Spleen (tissue), 11 donors: Measurements from ENCODE around the gene RAD1. TPM values are rescaled to one million over a fixed set of nuclear protein-coding genes. Genes with fewer than 3 reads are reported as not detected.
A peak's percentile ranks its signal among the peaks of the same experiment; 100 is the strongest.

Source experiments
- DNase-seq: peaks from one replicate; pipeline ENCODE4 v3.0.0-alpha.2; 2020
- H3K27ac ChIP-seq, 8 donors: fragments of 200-600 bp; sonication (generic) in 7 of 8; 1 replicate in 4 of 8; 2 replicates in 4 of 8; pipeline versions ENCODE4 v1.5.0 to v1.8.0; 2016 to 2021; ENCODE audit warnings: inconsistent platforms in 4 of 8, mild to moderate bottlenecking in 4 of 8, moderate library complexity in 1 of 8
- H3K27me3 ChIP-seq, 7 donors: fragments of 200-600 bp; sonication (generic) in 6 of 7; replicated peaks in 1 of 7; 1 replicate in 4 of 7; 2 replicates in 3 of 7; pipeline versions ENCODE4 v1.5.0 to v1.8.0; 2016 to 2021; ENCODE audit warnings: inconsistent platforms in 3 of 7, mild to moderate bottlenecking in 1 of 7
- H3K36me3 ChIP-seq, 6 donors: fragments of 200-600 bp; sonication (generic) in 5 of 6; 1 replicate in 4 of 6; 2 replicates in 2 of 6; pipeline versions ENCODE4 v1.5.0 to v1.8.0; 2016 to 2021; ENCODE audit warnings: inconsistent platforms in 2 of 6
- H3K4me1 ChIP-seq, 6 donors: fragments of 200-600 bp; sonication (generic) in 5 of 6; 1 replicate in 3 of 6; 2 replicates in 3 of 6; pipeline versions ENCODE4 v1.5.0 to v1.8.0; 2016 to 2021; ENCODE audit warnings: inconsistent platforms in 3 of 6
- H3K4me3 ChIP-seq, 8 donors: fragments of 200-600 bp; sonication (generic) in 7 of 8; 1 replicate in 4 of 8; 2 replicates in 4 of 8; pipeline versions ENCODE4 v1.5.0 to v1.8.0; 2016 to 2021; ENCODE audit warnings: inconsistent platforms in 4 of 8, mild to moderate bottlenecking in 4 of 8, moderate library complexity in 2 of 8
- H3K9me3 ChIP-seq, 8 donors: fragments of 200-600 bp; sonication (generic) in 7 of 8; 1 replicate in 4 of 8; 2 replicates in 4 of 8; pipeline versions ENCODE4 v1.5.0 to v1.8.0; 2016 to 2021; ENCODE audit warnings: inconsistent platforms in 4 of 8
- POLR2A ChIP-seq, 3 donors: fragments of 450-650 bp; IDR thresholded peaks; one replicate each; pipeline ENCODE4 v1.5.1; 2017; ENCODE audit warnings: antibody characterized with exemption in 3 of 3, mild to moderate bottlenecking in 1 of 3
- POLR2AphosphoS5 ChIP-seq, 3 donors: sonication (generic); formaldehyde crosslinking; IDR thresholded peaks; one replicate each; pipeline ENCODE4 v1.5.1; 2017; ENCODE audit warnings: antibody characterized with exemption in 3 of 3
- WGBS, 5 donors: extraction: QIAGEN DNeasy Blood & Tissue Kit in 3 of 5; methylation state at CpG; one replicate each; pipeline versions ENCODE4 v1.1.5 to v1.1.7; 2013 to 2018; 5-methylcytosine and 5-hydroxymethylcytosine counted together
- intact Hi-C: fragments of 100-400 bp; cut with DNase I; formaldehyde crosslinking; loops from one replicate; pipeline ENCODE4 v1.15.0; 2023; ENCODE audit warnings: low total_unique reads
- polyA plus RNA-seq, 3 donors: library from polyadenylated mRNA; stranded (reverse); fragments of 200-250 nt; gene quantifications; one replicate each; pipeline ENCODE4 v1.2.1, GENCODE V29; 2013
- total RNA-seq, 7 donors: library from RNA; depleted of rRNA in 3 of 7; stranded (reverse); fragments of >200 nt in 3 of 7; fragmentation: NEBNext Ultra II Directional in 4 of 7; extraction: Animal tissue kit (Norgen Biotek cat#: 25700) in 4 of 7; gene quantifications; one replicate each; pipeline versions ENCODE4 v1.1.0 to v1.2.1, GENCODE V29; 2016 to 2021
- TF ChIP-seq, protein P1 (sequence below), 11 experiments: fragments of 200-600 bp in 7 of 11; fragments of 450-650 bp in 4 of 11; sonication (generic) in 4 of 11; IDR thresholded peaks in 8 of 11; conservative IDR thresholded peaks in 3 of 11; 1 replicate in 7 of 11; 2 replicates in 4 of 11; pipeline versions ENCODE4 v1.4.0 to v1.8.0; 2016 to 2021; ENCODE audit warnings: antibody characterized with exemption in 11 of 11, inconsistent platforms in 4 of 11, mild to moderate bottlenecking in 1 of 11
- donor health status: healthy with polysubstance abuse.
- donor health status: DM: no; HTN: no; CAD: no; lungs with moderate emphysema.
- donor health status: DM: no; HTN: no; CAD: no.
- donor health status: Bipolar disorder and iron deficiency.
- donor health status: healthy.
- donor health status: DM: no; HTN: no; CAD: no.
- donor health status: DM: yes; HTN: yes; CAD: no.

RAD1 gene
- total and polyA plus RNA-seq, 10 donors = 7.8 to 19.3 (median 13.8) TPM

- peaks cover 10 to 45% (median 32%) of the 10 kb centered on the region in 6 donors for H3K4me1 ChIP-seq
- whole genome bisulfite sequencing, 5 donors = 86 to 92% (median 89%) methylated on average over 2 of the region's 2 CpGs
- no peaks in the 10 kb centered on the region for H3K9me3 ChIP-seq
- intact Hi-C loops = no loop called here
- DNase-seq = no peak
- TF ChIP-seq POLR2AphosphoS5 (IDR thresholded peaks at IDR 0.05) (no peak), POLR2A (IDR thresholded peaks at IDR 0.05) (no peak)
- TF ChIP-seq, protein P1, sequence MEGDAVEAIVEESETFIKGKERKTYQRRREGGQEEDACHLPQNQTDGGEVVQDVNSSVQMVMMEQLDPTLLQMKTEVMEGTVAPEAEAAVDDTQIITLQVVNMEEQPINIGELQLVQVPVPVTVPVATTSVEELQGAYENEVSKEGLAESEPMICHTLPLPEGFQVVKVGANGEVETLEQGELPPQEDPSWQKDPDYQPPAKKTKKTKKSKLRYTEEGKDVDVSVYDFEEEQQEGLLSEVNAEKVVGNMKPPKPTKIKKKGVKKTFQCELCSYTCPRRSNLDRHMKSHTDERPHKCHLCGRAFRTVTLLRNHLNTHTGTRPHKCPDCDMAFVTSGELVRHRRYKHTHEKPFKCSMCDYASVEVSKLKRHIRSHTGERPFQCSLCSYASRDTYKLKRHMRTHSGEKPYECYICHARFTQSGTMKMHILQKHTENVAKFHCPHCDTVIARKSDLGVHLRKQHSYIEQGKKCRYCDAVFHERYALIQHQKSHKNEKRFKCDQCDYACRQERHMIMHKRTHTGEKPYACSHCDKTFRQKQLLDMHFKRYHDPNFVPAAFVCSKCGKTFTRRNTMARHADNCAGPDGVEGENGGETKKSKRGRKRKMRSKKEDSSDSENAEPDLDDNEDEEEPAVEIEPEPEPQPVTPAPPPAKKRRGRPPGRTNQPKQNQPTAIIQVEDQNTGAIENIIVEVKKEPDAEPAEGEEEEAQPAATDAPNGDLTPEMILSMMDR (IDR thresholded peaks at IDR 0.05 in 8 of 11, conservative IDR thresholded peaks at IDR 0.05 in 3 of 11) = no peak
- no peak overlapping the region for H3K27ac ChIP-seq
- no peak overlapping the region for H3K4me3 ChIP-seq
- peaks cover 0 to 46% (median 24%) of the 10 kb centered on the region in 6 donors for H3K36me3 ChIP-seq
- H3K27me3 ChIP-seq = no peaks in the 10 kb centered on the region
These were observed 17.6 kb upstream of the RAD1 start for GRCh38 chr5:34932947-34933346.

DNA sequence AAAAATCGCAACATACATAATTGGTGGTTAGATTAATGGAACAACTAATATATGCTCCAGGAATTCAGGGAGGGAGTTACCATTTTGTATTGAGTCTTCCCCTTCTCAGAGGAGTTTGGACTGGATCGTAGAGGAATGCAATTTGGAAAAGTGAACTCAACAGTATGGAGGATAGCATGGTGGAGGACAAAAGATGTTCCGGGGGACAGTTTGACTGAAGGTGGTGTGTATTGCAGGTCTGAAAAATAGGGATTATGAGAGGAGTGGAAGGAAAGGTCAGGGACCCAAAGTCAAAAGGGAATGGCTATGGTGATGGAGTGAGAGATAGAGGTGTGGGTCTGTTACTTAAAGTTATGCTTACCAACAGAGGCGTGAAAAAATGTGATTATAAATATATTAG lies 15.6 kb upstream of the RAD1 start:
- Histone ChIP-seq H3K36me3 (peaks cover 0 to 39% (median 13%) of the 10 kb centered on the region in 6 donors), H3K4me1 (peaks cover 10 to 46% (median 32%) of the 10 kb centered on the region in 6 donors), H3K27ac (peak overlapping the region in 2 of 8 donors; percentile 96 to 97), H3K27me3 (no peaks in the 10 kb centered on the region), H3K9me3 (no peaks in the 10 kb centered on the region), H3K4me3 (peak overlapping the region in 6 of 8 donors; percentile 74 to 97 (median 90))
- 75 to 90% (median 88%) methylated on average over 4 of the region's 4 CpGs for WGBS, 5 donors
- no peak for DNase-seq
- intact Hi-C loops = no loop called here
- TF ChIP-seq POLR2A (IDR thresholded peaks at IDR 0.05) (no peak), POLR2AphosphoS5 (IDR thresholded peaks at IDR 0.05) (no peak)
- TF ChIP-seq, protein P1 (IDR thresholded peaks at IDR 0.05 in 8 of 11, conservative IDR thresholded peaks at IDR 0.05 in 3 of 11) = no peak

DNA sequence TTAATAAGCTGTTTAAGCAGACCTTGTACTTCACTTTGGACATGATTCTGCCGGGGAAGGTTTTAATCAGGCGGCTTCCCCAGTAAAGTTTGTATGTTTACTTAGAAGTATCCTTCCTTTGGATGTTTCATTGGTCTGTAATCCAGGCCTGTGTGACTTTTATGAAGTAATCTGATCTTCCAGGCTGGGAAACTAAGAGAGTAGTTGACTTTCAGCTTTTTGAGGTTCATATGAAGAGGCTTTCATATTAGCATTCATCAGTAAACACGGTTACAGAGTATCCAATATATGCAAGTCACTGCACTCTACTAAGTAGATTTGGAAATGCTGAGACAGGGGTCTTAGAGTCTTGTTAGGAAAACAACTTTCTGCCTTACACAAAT lies 15.1 kb upstream of the RAD1 start:
- H3K4me1 ChIP-seq = peaks cover 10 to 46% (median 32%) of the 10 kb centered on the region in 6 donors
- H3K27ac ChIP-seq = peak overlapping the region; percentile 79 to 98 (median 95)
- intact Hi-C loops = no loop called here
- no peak for DNase-seq
- H3K4me3 ChIP-seq = peak overlapping the region; percentile 68 to 97 (median 89)
- peaks cover 0 to 39% (median 13%) of the 10 kb centered on the region in 6 donors for H3K36me3 ChIP-seq
- H3K9me3 ChIP-seq = no peaks in the 10 kb centered on the region
- no peaks in the 10 kb centered on the region for H3K27me3 ChIP-seq
- TF ChIP-seq, protein P1 (IDR thresholded peaks at IDR 0.05 in 8 of 11, conservative IDR thresholded peaks at IDR 0.05 in 3 of 11) = no peak
- no peak for TF ChIP-seq POLR2A (IDR thresholded peaks at IDR 0.05)
- TF ChIP-seq POLR2AphosphoS5 (IDR thresholded peaks at IDR 0.05) = no peak
- 1 to 2% (median 1%) methylated on average over 3 of the region's 3 CpGs for WGBS, 5 donors

- intact Hi-C loops = no loop called here
- H3K36me3 ChIP-seq = peaks cover 0 to 41% (median 19%) of the 10 kb centered on the region in 6 donors
- 0 to 1% (median 1%) methylated on average over 35 to 70 of the region's 70 CpGs for WGBS, 5 donors
These were observed 14.6 kb upstream of the RAD1 start for GRCh38 chr5:34929720-34930461.

More at GRCh38 chr5:34929720-34930461, 14.6 kb upstream of the RAD1 start:
- Histone ChIP-seq H3K9me3 (no peaks in the 10 kb centered on the region), H3K4me3 (peak overlapping the region; percentile 68 to 97 (median 89)), H3K27ac (peak overlapping the region; percentile 79 to 98 (median 95)), H3K4me1 (peaks cover 10 to 46% (median 32%) of the 10 kb centered on the region in 6 donors), H3K27me3 (no peaks in the 10 kb centered on the region)
- TF ChIP-seq, protein P1 (IDR thresholded peaks at IDR 0.05 in 8 of 11, conservative IDR thresholded peaks at IDR 0.05 in 3 of 11) = no peak
- TF ChIP-seq POLR2A (IDR thresholded peaks at IDR 0.05) = peak in 1 of 3 donors; percentile 9
- peak; percentile 97 for DNase-seq
